Common myeloid progenitor, CD34-positive (primary cell): ENCODE measurements around the gene MTERF4.
A peak's percentile ranks its signal among the peaks of the same experiment; 100 is the strongest.
"Not testable (repeated sequence)": the region's sequence is repeated elsewhere in the genome, so short reads cannot be mapped to it uniquely, and the experiment has no call there.

ENCODE experiments used
- CTCF ChIA-PET: fragments of 350-600 bp; sonication (Branson Sonifier 250); formaldehyde crosslinking; loops from one replicate; lab custom pipeline; 2021; ENCODE audit warnings: antibody characterized with exemption; lab: Charles Lee
- POLR2A ChIA-PET: fragments of 350-600 bp; sonication (Branson Sonifier 250); formaldehyde crosslinking; loops from one replicate; lab custom pipeline; 2021; ENCODE audit warnings: antibody characterized with exemption; lab: Charles Lee
- DNase-seq, 3 donors: peaks; one replicate each; pipeline versions ENCODE4 v3.0.0 to v3.0.0-alpha.2; 2013
- H3K27ac ChIP-seq, 2 experiments: 1 replicate in 1 of 2; 2 replicates in 1 of 2; pipeline ENCODE4 v1.7.0; 2013; ENCODE audit warnings: inconsistent platforms in 2 of 2, low read length in 2 of 2, mild to moderate bottlenecking in 2 of 2, low read depth in 1 of 2, moderate library complexity in 1 of 2; ENCODE audit not compliant: severe bottlenecking in 2 of 2, insufficient read depth in 1 of 2, poor library complexity in 1 of 2
- H3K27me3 ChIP-seq, 5 experiments: replicated peaks in 2 of 5; 1 replicate in 3 of 5; 2 replicates in 2 of 5; pipeline versions ENCODE4 v1.6.1 to v1.7.0; 2013; ENCODE audit warnings: low read length in 4 of 5, mild to moderate bottlenecking in 2 of 5, moderate library complexity in 2 of 5, inconsistent platforms in 1 of 5; ENCODE audit not compliant: insufficient read depth in 5 of 5, control insufficient read depth in 4 of 5
- H3K36me3 ChIP-seq, 4 experiments: 1 replicate in 2 of 4; 2 replicates in 2 of 4; pipeline versions ENCODE4 v1.6.1 to v1.7.0; 2013; ENCODE audit warnings: low read length in 3 of 4, control low read depth in 1 of 4, mild to moderate bottlenecking in 1 of 4; ENCODE audit not compliant: control insufficient read depth in 4 of 4, insufficient read depth in 4 of 4
- H3K4me1 ChIP-seq, 4 experiments: 1 replicate in 3 of 4; 2 replicates in 1 of 4; pipeline versions ENCODE4 v1.6.1 to v1.7.1; 2013; ENCODE audit warnings: low read length in 3 of 4, mild to moderate bottlenecking in 3 of 4, control low read depth in 1 of 4, inconsistent platforms in 1 of 4, moderate library complexity in 1 of 4; ENCODE audit not compliant: control insufficient read depth in 4 of 4, insufficient read depth in 4 of 4; ENCODE audit errors: control extremely low read depth in 1 of 4
- H3K4me3 ChIP-seq, 7 experiments: 1 replicate in 4 of 7; 2 replicates in 3 of 7; pipeline versions ENCODE4 v1.5.1 to v1.7.0; 2013; ENCODE audit warnings: mild to moderate bottlenecking in 7 of 7, low read length in 6 of 7, moderate library complexity in 6 of 7, inconsistent platforms in 2 of 7, low read depth in 2 of 7, control low read depth in 1 of 7; ENCODE audit not compliant: insufficient read depth in 4 of 7, control insufficient read depth in 1 of 7; ENCODE audit errors: extremely low read depth in 1 of 7
- H3K9me3 ChIP-seq, 5 experiments: 1 replicate in 4 of 5; 2 replicates in 1 of 5; pipeline versions ENCODE4 v1.6.1 to v1.7.1; 2013; ENCODE audit warnings: low read length in 4 of 5, mild to moderate bottlenecking in 2 of 5, inconsistent platforms in 1 of 5, low read depth in 1 of 5, moderate library complexity in 1 of 5; ENCODE audit not compliant: control insufficient read depth in 4 of 5, insufficient read depth in 2 of 5; ENCODE audit errors: control extremely low read depth in 1 of 5
- WGBS: methylation state at CpG from one replicate; pipeline ENCODE4 v1.1.5; 2013; ENCODE audit not compliant: insufficient coverage; 5-methylcytosine and 5-hydroxymethylcytosine counted together

The MTERF4 gene

GRCh38 chr2:241095594-241096290 is 6.3 kb downstream of the MTERF4 start:
- H3K4me1 ChIP-seq = peaks cover 0 to 16% (median 3%) of the 10 kb centered on the region in 4 experiments
- H3K9me3 ChIP-seq = no peaks in the 10 kb centered on the region
- DNase-seq = peak; percentile 13 to 57 (median 40)
- H3K4me3 ChIP-seq = no peak overlapping the region
- no peaks in the 10 kb centered on the region for H3K27me3 ChIP-seq
- POLR2A ChIA-PET = no interaction called here
- 89% methylated on average over 11 of the region's 14 CpGs for WGBS
- peaks cover 20 to 81% (median 53%) of the 10 kb centered on the region in 4 experiments for H3K36me3 ChIP-seq
- CTCF ChIA-PET = interaction anchor here (1.2 to 2.3 kb wide), 2 partner anchors 17 to 18 kb away, joined by 3 to 11 read pairs; no protein-coding TSS in a partner anchor
- H3K27ac ChIP-seq = peak overlapping the region; percentile 1 to 2

GRCh38 chr2:241094924-241095420 is 7.1 kb downstream of the MTERF4 start:
- Histone ChIP-seq H3K36me3 (peaks cover 20 to 81% (median 53%) of the 10 kb centered on the region in 4 experiments), H3K27ac (no peak overlapping the region), H3K9me3 (no peaks in the 10 kb centered on the region), H3K4me1 (peaks cover 0 to 15% (median 3%) of the 10 kb centered on the region in 4 experiments), H3K4me3 (no peak overlapping the region), H3K27me3 (no peaks in the 10 kb centered on the region)
- DNase-seq = no peak
- WGBS = 91% methylated on average over 4 of the region's 6 CpGs
- POLR2A ChIA-PET = no interaction called here
- CTCF ChIA-PET = interaction anchor here (2.3 kb wide), 1 partner anchor 17 kb away, joined by 11 read pairs; no protein-coding TSS in a partner anchor

- no peaks in the 10 kb centered on the region for H3K9me3 ChIP-seq
- POLR2A ChIA-PET = no interaction called here
Observed at GRCh38 chr2:241094172-241094571, 7.9 kb downstream of the MTERF4 start.

GRCh38 chr2:241093133-241093781 is 8.8 kb downstream of the MTERF4 start:
- Histone ChIP-seq H3K4me1 (peaks cover 0 to 30% (median 3%) of the 10 kb centered on the region in 4 experiments), H3K36me3 (peaks cover 18 to 82% (median 50%) of the 10 kb centered on the region in 4 experiments)
- ChIA-PET CTCF (interaction anchor here (1.0 to 1.8 kb wide), 3 partner anchors 9 to 242 kb away, joined by 3 to 8 read pairs (median 3); partner anchors contain the start of gene MTERF4), POLR2A (interaction anchor here (0.7 kb wide), 1 partner anchor 358 kb away, joined by 3 read pairs; no protein-coding TSS in a partner anchor)
- not testable (repeated sequence) for H3K9me3 ChIP-seq, H3K27ac ChIP-seq, H3K4me3 ChIP-seq, DNase-seq, H3K27me3 ChIP-seq
- 80% methylated on average over 10 of the region's 10 CpGs for WGBS

More at GRCh38 chr2:241094172-241094571, 7.9 kb downstream of the MTERF4 start:
- no peak overlapping the region for H3K4me3 ChIP-seq
- no peak for DNase-seq
- CTCF ChIA-PET = interaction anchor here (2.3 kb wide), 1 partner anchor 16 kb away, joined by 11 read pairs; no protein-coding TSS in a partner anchor
- H3K36me3 ChIP-seq = peaks cover 18 to 80% (median 51%) of the 10 kb centered on the region in 4 experiments
- no peak overlapping the region for H3K27ac ChIP-seq
- 93% methylated on average over 7 of the region's 7 CpGs for WGBS
- peaks cover 0 to 21% (median 3%) of the 10 kb centered on the region in 4 experiments for H3K4me1 ChIP-seq
- no peaks in the 10 kb centered on the region for H3K27me3 ChIP-seq

GRCh38 chr2:241092677-241093076 is 9.4 kb downstream of the MTERF4 start:
- Histone ChIP-seq H3K36me3 (peaks cover 19 to 82% (median 53%) of the 10 kb centered on the region in 4 experiments), H3K27me3 (no peaks in the 10 kb centered on the region), H3K9me3 (no peaks in the 10 kb centered on the region), H3K4me1 (peaks cover 0 to 36% (median 3%) of the 10 kb centered on the region in 4 experiments), H3K4me3 (no peak overlapping the region), H3K27ac (no peak overlapping the region)
- DNase-seq = peak in 2 of 3 donors; percentile 51 to 63
- WGBS = 54% methylated on average over 2 of the region's 8 CpGs
- CTCF ChIA-PET = interaction anchor here (1.0 to 1.8 kb wide), 3 partner anchors 9 to 241 kb away, joined by 3 to 8 read pairs (median 3); partner anchors contain the start of gene MTERF4
- POLR2A ChIA-PET = no interaction called here

GRCh38 chr2:241091734-241092445 is 10.2 kb downstream of the MTERF4 start:
- Histone ChIP-seq H3K4me3 (no peak overlapping the region), H3K4me1 (peaks cover 0 to 36% (median 3%) of the 10 kb centered on the region in 4 experiments), H3K27ac (no peak overlapping the region), H3K27me3 (no peaks in the 10 kb centered on the region), H3K36me3 (peaks cover 16 to 81% (median 55%) of the 10 kb centered on the region in 4 experiments), H3K9me3 (no peaks in the 10 kb centered on the region)
- POLR2A ChIA-PET = no interaction called here
- no peak for DNase-seq
- CTCF ChIA-PET = interaction anchor here (1.0 to 1.8 kb wide), 2 partner anchors 10 to 240 kb away, joined by 3 to 8 read pairs; partner anchors contain the start of gene MTERF4
- 99% methylated on average over 21 of the region's 22 CpGs for WGBS
